WTC11 (cell line): ENCODE results near the gene RAC2. TPM values are rescaled to one million over a fixed set of nuclear protein-coding genes. Genes with fewer than 3 reads are reported as not detected.

ENCODE experiments used
- ATAC-seq: fragments of 200-7000 bp; cut with Tn5 transposase; 2 replicates; pipeline ENCODE4 v1.10.0; 2021; ENCODE audit warnings: mild to moderate bottlenecking, moderate library complexity
- CTCF ChIA-PET: fragments of 300-600 bp; sonication (Branson Sonifier 250); formaldehyde crosslinking; loops from one replicate; lab custom pipeline; 2021; ENCODE audit warnings: antibody characterized with exemption; lab: Charles Lee
- POLR2A ChIA-PET: fragments of 350-600 bp; sonication (Branson Sonifier 250); formaldehyde crosslinking; loops from one replicate; lab custom pipeline; 2021; ENCODE audit warnings: antibody characterized with exemption; lab: Charles Lee
- DNase-seq: peaks from one replicate; pipeline ENCODE4 v3.0.0; 2021; ENCODE audit warnings: low spot score
- H3K27ac Mint-ChIP-seq: 2 replicates; pipeline ENCODE4 v1.8.0; 2021; ENCODE audit warnings: mixed read lengths
- H3K27me3 Mint-ChIP-seq: 2 replicates; pipeline ENCODE4 v1.8.0; 2021; ENCODE audit warnings: low read depth, mild to moderate bottlenecking, moderate library complexity, mixed read lengths
- H3K36me3 Mint-ChIP-seq: 2 replicates; pipeline ENCODE4 v1.8.0; 2021; ENCODE audit warnings: mixed read lengths
- H3K4me1 Mint-ChIP-seq: 2 replicates; pipeline ENCODE4 v1.8.0; 2022; ENCODE audit warnings: mixed read lengths
- H3K4me3 Mint-ChIP-seq: 2 replicates; pipeline ENCODE4 v1.8.0; 2021; ENCODE audit warnings: mild to moderate bottlenecking, moderate library complexity, mixed read lengths
- H3K9me3 Mint-ChIP-seq: 2 replicates; pipeline ENCODE4 v1.8.0; 2021; ENCODE audit warnings: mixed read lengths
- CREB1 ChIP-seq: sonication (generic); formaldehyde crosslinking; IDR thresholded peaks from 2 replicates; pipeline ENCODE4 v1.8.0; 2023; ENCODE audit warnings: mild to moderate bottlenecking, missing genetic modification reagents
- FOXJ3 ChIP-seq: sonication (generic); formaldehyde crosslinking; IDR thresholded peaks from 2 replicates; pipeline ENCODE4 v1.9.0; 2021; ENCODE audit warnings: missing genetic modification reagents, mild to moderate bottlenecking, borderline replicate concordance
- GABPB1 ChIP-seq: sonication (generic); formaldehyde crosslinking; IDR thresholded peaks from 2 replicates; pipeline ENCODE4 v1.8.1; 2023; ENCODE audit warnings: mild to moderate bottlenecking, missing genetic modification reagents
- HMGA2 ChIP-seq: fragments of 250-450 bp; sonication (Bioruptor Pico); IDR thresholded peaks from 2 replicates; pipeline ENCODE4 v1.4.0; 2021; ENCODE audit warnings: mild to moderate bottlenecking, moderate library complexity
- JUN ChIP-seq: sonication (generic); formaldehyde crosslinking; IDR thresholded peaks from 2 replicates; pipeline ENCODE4 v1.8.0; 2023; ENCODE audit warnings: mild to moderate bottlenecking, missing genetic modification reagents
- KAT7 ChIP-seq: sonication (generic); formaldehyde crosslinking; IDR thresholded peaks from 2 replicates; pipeline ENCODE4 v1.8.1; 2023; ENCODE audit warnings: missing genetic modification reagents, mild to moderate bottlenecking, borderline replicate concordance
- NR3C1 ChIP-seq: sonication (generic); formaldehyde crosslinking; conservative IDR thresholded peaks from 2 replicates; pipeline ENCODE4 v1.8.1; 2023; ENCODE audit warnings: low read depth, mild to moderate bottlenecking, missing genetic modification reagents
- OVOL2 ChIP-seq: fragments of 250-450 bp; sonication (Bioruptor Pico); IDR thresholded peaks from 2 replicates; pipeline ENCODE4 v1.9.0; 2021; ENCODE audit warnings: mild to moderate bottlenecking, borderline replicate concordance
- RORB ChIP-seq: fragments of 250-450 bp; sonication (Bioruptor Pico); IDR thresholded peaks from 2 replicates; pipeline ENCODE4 v1.9.0; 2021; ENCODE audit warnings: mild to moderate bottlenecking
- ZNF263 ChIP-seq: sonication (generic); formaldehyde crosslinking; IDR thresholded peaks from 2 replicates; pipeline ENCODE4 v1.8.1; 2022; ENCODE audit warnings: low read depth, mild to moderate bottlenecking, moderate library complexity, missing genetic modification reagents
- total RNA-seq: library from RNA; stranded (reverse); gene quantifications from 3 replicates; pipeline ENCODE4 v1.2.3, GENCODE V29; 2021
- TF ChIP-seq, protein P1 (sequence below): fragments of 250-450 bp; sonication (Bioruptor Pico); IDR thresholded peaks from 2 replicates; pipeline ENCODE4 v2.1.2; 2022; ENCODE audit warnings: mild to moderate bottlenecking, moderate library complexity
- TF ChIP-seq, protein P2 (sequence below): sonication (generic); formaldehyde crosslinking; IDR thresholded peaks from 2 replicates; pipeline ENCODE4 v1.8.0; 2023; ENCODE audit warnings: missing genetic modification reagents
- TF ChIP-seq, protein P3 (sequence below): fragments of 200-600 bp; IDR thresholded peaks from 2 replicates; pipeline ENCODE4 v1.8.0; 2022; ENCODE audit warnings: antibody characterized with exemption
- TF ChIP-seq, protein P4 (sequence below): fragments of 250-450 bp; sonication (Bioruptor Pico); conservative IDR thresholded peaks from 2 replicates; pipeline ENCODE4 v1.9.0; 2021; ENCODE audit warnings: mild to moderate bottlenecking
- TF ChIP-seq, protein P5 (sequence below): sonication (generic); formaldehyde crosslinking; IDR thresholded peaks from 2 replicates; pipeline ENCODE4 v1.8.0; 2022; ENCODE audit warnings: mild to moderate bottlenecking, missing genetic modification reagents
- TF ChIP-seq, protein P6 (sequence below): sonication (generic); formaldehyde crosslinking; IDR thresholded peaks from 2 replicates; pipeline ENCODE4 v1.8.1; 2023; ENCODE audit warnings: mild to moderate bottlenecking, missing genetic modification reagents, moderate library complexity
- TF ChIP-seq, protein P7 (sequence below): sonication (generic); formaldehyde crosslinking; conservative IDR thresholded peaks from 2 replicates; pipeline ENCODE4 v1.8.1; 2023; ENCODE audit warnings: mild to moderate bottlenecking, low read depth, missing genetic modification reagents, moderate library complexity
- TF ChIP-seq, protein P8 (sequence below): fragments of 250-450 bp; sonication (Bioruptor Pico); IDR thresholded peaks from 2 replicates; pipeline ENCODE4 v1.9.0; 2021; ENCODE audit warnings: mild to moderate bottlenecking

Gene RAC2
- total RNA-seq, 1 experiment from 2014 or later = 3.6 TPM

DNA sequence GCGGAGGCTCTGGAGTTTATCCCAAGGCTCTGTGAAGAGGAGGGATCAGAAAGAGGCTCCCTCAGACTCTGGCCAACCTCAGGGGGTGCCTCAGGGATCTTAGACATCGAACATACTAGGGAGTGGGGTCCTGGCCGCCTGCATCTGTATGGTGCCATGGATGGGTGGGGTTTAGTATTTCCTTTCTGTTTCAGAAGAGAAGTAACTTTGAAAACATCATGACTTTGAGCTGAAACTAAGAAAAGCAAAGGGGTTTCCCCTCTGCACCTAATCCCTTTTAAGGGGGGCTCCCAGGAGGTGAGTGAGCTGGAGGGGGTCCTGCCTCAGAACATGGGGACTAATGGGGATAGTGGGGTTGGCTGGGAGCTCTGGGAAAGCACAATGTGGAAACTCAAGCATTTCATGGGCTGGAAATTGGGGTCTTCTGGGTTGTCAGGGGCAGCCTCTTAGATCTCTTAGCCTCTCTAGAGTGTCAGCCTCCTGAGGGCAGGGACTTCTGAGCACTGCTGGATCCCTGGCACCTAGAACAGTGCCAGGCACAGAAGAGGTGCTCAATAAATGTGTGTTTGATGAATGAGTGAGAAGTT is 20.0 kb downstream of the RAC2 start (continued):
- TF ChIP-seq, protein P1, sequence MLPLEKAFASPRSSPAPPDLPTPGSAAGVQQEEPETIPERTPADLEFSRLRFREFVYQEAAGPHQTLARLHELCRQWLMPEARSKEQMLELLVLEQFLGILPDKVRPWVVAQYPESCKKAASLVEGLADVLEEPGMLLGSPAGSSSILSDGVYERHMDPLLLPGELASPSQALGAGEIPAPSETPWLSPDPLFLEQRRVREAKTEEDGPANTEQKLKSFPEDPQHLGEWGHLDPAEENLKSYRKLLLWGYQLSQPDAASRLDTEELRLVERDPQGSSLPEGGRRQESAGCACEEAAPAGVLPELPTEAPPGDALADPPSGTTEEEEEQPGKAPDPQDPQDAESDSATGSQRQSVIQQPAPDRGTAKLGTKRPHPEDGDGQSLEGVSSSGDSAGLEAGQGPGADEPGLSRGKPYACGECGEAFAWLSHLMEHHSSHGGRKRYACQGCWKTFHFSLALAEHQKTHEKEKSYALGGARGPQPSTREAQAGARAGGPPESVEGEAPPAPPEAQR = no peak

DNA sequence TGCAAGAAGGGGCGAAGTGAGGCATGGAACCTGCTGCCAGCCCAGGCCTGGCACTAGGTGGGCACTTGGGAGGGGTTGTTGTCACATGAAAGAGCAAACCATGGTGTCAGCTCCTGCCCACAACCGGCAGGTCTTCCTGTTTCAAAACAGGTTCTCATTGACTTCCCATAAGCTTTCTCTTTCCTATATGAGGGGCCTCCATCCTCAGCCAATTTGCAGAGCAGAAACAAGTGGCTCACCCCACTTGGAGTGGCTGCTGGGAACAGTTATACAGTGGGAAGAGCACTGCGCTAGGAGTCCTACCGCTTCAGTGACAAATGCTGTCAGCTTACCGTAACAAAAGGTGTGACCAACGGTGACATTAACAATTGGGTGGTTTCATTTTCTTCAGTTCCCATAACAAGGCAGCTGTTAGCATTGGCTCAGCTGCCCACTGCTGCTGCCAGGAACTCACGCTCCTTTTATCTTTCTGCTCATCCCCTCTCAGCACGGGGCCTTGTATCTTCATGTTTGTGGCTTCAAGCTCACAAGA is 21.6 kb downstream of the RAC2 start:
- ATAC-seq (no peak), DNase-seq (no peak)
- TF ChIP-seq NR3C1 (CRISPR knock-in tag) (no peak), FOXJ3 (no peak), ZNF263 (no peak), KAT7 (CRISPR knock-in tag) (no peak)
- TF ChIP-seq, protein P2, sequence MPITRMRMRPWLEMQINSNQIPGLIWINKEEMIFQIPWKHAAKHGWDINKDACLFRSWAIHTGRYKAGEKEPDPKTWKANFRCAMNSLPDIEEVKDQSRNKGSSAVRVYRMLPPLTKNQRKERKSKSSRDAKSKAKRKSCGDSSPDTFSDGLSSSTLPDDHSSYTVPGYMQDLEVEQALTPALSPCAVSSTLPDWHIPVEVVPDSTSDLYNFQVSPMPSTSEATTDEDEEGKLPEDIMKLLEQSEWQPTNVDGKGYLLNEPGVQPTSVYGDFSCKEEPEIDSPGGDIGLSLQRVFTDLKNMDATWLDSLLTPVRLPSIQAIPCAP (CRISPR knock-in tag) = no peak
- TF ChIP-seq, protein P3, sequence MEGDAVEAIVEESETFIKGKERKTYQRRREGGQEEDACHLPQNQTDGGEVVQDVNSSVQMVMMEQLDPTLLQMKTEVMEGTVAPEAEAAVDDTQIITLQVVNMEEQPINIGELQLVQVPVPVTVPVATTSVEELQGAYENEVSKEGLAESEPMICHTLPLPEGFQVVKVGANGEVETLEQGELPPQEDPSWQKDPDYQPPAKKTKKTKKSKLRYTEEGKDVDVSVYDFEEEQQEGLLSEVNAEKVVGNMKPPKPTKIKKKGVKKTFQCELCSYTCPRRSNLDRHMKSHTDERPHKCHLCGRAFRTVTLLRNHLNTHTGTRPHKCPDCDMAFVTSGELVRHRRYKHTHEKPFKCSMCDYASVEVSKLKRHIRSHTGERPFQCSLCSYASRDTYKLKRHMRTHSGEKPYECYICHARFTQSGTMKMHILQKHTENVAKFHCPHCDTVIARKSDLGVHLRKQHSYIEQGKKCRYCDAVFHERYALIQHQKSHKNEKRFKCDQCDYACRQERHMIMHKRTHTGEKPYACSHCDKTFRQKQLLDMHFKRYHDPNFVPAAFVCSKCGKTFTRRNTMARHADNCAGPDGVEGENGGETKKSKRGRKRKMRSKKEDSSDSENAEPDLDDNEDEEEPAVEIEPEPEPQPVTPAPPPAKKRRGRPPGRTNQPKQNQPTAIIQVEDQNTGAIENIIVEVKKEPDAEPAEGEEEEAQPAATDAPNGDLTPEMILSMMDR = no peak
- Mint-ChIP-seq H3K4me1 (peaks cover 5% of the 10 kb centered on the region), H3K9me3 (peaks cover 12% of the 10 kb centered on the region), H3K27ac (no peak overlapping the region), H3K36me3 (no peaks in the 10 kb centered on the region), H3K4me3 (no peak overlapping the region), H3K27me3 (peaks cover 17% of the 10 kb centered on the region)
- CTCF ChIA-PET = interaction anchor here (0.6 to 1.2 kb wide), 3 partner anchors 31 to 38 kb away, joined by 3 to 4 read pairs (median 3); no protein-coding TSS in a partner anchor
- POLR2A ChIA-PET = no interaction called here

DNA sequence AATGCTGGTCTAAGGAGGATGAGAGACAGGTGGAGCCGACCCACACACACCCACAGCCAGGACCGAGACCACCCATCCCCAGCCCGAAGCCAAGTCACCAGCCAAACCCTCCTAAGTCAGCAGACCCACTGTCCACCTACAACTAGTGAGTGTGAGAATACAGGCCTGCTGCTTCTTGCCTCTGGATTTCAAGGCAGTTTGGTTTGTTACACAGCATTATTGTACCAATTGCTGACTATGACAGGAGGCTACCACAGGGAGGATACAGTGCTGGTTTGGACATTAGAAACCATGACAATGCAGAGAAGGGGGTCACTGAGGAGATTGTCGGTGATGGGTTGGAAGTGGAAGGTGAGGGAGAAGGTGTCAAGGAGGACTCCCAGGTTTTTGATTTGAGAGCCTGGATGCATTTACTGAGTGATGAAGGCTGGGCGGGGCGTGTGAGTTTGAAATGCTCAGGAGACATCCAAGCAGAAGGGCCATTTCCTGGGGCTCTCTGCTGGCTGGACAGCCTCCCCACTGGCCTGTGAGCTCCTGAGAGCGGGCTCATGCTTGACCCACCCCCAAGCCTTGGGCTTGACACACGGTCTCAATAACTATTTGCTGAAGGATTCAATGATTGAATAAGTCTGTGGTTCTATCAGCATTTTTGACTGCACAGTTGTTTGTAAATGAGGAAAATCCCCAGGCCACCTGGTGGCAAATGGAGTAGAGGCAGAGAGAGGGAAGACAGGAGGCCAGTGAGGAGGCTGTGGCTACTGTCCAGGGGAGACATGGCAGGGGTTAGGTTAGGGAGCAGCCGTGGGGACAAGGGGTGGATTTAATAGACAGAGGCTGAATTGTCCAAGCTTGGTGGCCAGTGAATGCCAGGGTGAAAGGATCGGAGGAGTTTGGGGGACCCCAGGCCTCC is 22.4 kb downstream of the RAC2 start:
- H3K27me3 Mint-ChIP-seq = peaks cover 17% of the 10 kb centered on the region
- H3K4me1 Mint-ChIP-seq = peaks cover 5% of the 10 kb centered on the region
- ChIA-PET CTCF (interaction anchor here (0.9 to 1.2 kb wide), 2 partner anchors 32 to 39 kb away, joined by 3 to 4 read pairs; no protein-coding TSS in a partner anchor), POLR2A (no interaction called here)
- no peak for ATAC-seq
- no peaks in the 10 kb centered on the region for H3K36me3 Mint-ChIP-seq
- H3K27ac Mint-ChIP-seq = no peak overlapping the region
- H3K9me3 Mint-ChIP-seq = peaks cover 12% of the 10 kb centered on the region
- no peak for DNase-seq
- no peak overlapping the region for H3K4me3 Mint-ChIP-seq
- TF ChIP-seq, protein P4, sequence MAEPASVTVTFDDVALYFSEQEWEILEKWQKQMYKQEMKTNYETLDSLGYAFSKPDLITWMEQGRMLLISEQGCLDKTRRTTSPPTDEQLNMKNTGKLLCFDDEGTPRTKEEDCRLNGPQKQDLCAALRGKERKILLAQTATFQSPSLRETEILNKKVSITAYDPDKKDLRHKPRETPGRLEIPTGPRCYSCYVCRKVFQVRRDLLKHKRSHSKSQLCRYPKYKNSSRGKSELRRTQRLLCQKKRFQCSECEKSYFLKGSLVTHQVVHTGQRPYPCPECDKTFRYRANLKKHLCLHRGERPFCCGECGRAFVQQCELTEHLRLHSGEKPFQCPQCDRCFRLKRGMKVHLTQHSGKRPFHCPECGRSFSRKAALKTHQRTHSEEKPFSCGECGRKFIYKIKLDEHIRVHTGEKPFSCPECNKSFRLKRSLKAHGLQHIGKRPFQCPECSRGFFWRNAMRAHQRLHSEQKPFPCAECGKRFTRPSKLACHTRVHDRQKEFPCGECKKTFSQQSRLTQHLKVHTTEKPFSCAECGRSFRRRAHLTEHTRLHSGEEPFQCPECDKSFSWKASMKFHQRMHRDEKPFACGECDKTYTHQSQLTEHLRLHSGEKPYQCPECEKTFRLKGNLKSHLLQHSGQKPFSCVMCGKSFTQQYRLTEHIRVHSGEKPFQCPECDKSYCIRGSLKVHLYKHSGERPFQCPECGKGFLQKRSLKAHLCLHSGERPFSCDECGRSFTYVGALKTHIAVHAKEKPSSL (CRISPR knock-in tag) = no peak
- no peak for TF ChIP-seq OVOL2 (CRISPR knock-in tag)
- TF ChIP-seq HMGA2 (CRISPR knock-in tag) = no peak
- TF ChIP-seq, protein P5, sequence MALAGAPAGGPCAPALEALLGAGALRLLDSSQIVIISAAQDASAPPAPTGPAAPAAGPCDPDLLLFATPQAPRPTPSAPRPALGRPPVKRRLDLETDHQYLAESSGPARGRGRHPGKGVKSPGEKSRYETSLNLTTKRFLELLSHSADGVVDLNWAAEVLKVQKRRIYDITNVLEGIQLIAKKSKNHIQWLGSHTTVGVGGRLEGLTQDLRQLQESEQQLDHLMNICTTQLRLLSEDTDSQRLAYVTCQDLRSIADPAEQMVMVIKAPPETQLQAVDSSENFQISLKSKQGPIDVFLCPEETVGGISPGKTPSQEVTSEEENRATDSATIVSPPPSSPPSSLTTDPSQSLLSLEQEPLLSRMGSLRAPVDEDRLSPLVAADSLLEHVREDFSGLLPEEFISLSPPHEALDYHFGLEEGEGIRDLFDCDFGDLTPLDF = no peak
- no peak for TF ChIP-seq GABPB1
- TF ChIP-seq CREB1 (CRISPR knock-in tag) = no peak
- TF ChIP-seq, protein P6, sequence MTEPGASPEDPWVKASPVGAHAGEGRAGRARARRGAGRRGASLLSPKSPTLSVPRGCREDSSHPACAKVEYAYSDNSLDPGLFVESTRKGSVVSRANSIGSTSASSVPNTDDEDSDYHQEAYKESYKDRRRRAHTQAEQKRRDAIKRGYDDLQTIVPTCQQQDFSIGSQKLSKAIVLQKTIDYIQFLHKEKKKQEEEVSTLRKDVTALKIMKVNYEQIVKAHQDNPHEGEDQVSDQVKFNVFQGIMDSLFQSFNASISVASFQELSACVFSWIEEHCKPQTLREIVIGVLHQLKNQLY (CRISPR knock-in tag) = no peak
- TF ChIP-seq, protein P7, sequence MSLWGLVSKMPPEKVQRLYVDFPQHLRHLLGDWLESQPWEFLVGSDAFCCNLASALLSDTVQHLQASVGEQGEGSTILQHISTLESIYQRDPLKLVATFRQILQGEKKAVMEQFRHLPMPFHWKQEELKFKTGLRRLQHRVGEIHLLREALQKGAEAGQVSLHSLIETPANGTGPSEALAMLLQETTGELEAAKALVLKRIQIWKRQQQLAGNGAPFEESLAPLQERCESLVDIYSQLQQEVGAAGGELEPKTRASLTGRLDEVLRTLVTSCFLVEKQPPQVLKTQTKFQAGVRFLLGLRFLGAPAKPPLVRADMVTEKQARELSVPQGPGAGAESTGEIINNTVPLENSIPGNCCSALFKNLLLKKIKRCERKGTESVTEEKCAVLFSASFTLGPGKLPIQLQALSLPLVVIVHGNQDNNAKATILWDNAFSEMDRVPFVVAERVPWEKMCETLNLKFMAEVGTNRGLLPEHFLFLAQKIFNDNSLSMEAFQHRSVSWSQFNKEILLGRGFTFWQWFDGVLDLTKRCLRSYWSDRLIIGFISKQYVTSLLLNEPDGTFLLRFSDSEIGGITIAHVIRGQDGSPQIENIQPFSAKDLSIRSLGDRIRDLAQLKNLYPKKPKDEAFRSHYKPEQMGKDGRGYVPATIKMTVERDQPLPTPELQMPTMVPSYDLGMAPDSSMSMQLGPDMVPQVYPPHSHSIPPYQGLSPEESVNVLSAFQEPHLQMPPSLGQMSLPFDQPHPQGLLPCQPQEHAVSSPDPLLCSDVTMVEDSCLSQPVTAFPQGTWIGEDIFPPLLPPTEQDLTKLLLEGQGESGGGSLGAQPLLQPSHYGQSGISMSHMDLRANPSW (CRISPR knock-in tag) = no peak
- TF ChIP-seq, protein P8, sequence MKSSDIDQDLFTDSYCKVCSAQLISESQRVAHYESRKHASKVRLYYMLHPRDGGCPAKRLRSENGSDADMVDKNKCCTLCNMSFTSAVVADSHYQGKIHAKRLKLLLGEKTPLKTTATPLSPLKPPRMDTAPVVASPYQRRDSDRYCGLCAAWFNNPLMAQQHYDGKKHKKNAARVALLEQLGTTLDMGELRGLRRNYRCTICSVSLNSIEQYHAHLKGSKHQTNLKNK = no peak
- TF ChIP-seq JUN = no peak
- no peak for TF ChIP-seq RORB (CRISPR knock-in tag)
